NCI-H1105 (cell line): ENCODE data around the gene FLYWCH1.
"Not testable (repeated sequence)": the region's sequence is repeated elsewhere in the genome, so short reads cannot be mapped to it uniquely, and the experiment has no call there.

Source experiments
- DNase-seq: peaks from one replicate; lab custom pipeline; 2025; lab: John Stamatoyannopoulos, UW

FLYWCH1 gene

GRCh38 chr16:2900526-2901075 lies 11.1 kb upstream of the FLYWCH1 start:
- DNase-seq, result no peak

- DNase-seq, result no peak
Observed at GRCh38 chr16:2902337-2903130, 9.2 kb upstream of the FLYWCH1 start.

DNA sequence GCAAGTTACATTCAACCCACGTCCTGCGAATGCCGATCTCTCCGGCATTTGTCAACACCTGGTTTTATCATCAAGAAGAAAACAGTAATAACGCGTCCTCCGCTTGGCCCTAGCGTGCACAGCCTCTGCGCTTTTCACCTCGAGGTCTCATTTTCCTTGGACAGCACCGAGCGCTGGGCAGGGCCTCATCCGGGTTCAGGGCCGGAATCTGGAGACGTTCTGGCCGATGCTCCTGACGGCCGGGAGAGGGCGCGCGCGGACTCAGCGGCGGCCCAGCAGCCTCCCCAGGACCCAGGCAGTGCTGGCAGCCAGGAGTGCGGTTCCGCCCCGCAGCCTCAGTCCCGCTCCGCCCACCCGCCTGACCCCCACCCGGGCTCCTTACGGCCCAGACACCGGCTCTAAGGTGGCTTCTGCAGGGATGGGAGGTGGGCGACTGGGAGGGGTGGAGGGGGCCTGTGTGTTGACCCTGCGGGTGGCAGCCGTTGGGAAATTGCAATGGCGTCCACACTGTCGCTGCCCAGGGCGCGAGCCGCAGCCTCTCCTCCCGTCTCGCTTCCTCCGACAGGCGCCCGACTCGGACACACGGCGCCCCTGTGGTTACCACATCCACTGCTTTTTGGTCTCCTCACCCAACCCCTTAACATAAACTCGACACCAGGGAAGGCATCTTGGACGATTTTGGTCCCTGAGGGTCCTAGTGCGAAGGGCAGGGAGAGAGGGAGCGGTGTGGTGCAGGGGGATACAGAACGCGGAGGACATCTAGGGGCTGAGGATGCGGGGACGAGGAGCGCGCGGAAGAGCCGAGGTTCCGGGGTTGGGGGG lies 7.4 kb upstream of the FLYWCH1 start:
- DNase-seq, result peak; percentile 32

GRCh38 chr16:2904922-2905240 lies 6.8 kb upstream of the FLYWCH1 start:
- no peak for DNase-seq

DNA sequence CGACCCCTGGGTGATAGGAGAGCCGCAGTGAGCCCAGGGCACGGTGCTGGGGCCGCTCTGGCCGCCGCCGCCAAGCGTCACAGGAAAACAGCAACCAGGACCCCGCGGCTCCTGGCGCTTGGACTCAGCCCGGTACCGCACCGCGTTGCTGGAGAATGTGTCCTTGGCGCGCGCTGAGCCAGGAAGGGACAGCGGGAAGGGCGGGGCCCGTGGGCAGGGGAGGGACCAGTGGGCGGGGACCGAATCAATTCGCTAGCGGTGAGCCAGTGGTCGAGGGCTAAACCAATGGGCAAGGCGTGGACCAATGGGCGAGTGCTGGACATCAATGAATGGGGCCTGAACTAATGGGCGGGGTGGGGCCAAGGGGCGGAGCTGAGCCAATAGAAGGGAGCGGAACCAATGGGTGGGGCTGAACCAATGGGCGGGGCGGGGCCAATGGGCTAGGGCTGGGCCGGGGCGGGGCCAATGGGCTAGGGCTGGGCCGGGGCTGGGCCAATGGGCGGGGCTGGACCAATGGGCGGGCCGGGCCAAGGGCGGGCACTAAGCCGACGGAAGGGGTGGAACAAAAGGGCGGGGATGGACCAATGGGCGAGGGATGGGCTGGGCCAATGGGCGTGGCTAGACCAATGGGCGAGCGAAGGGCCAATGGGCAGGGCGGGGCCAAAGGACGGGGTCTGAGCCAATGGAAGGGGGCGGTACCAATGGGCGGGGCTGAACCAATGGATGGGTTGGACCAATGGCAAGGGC lies 6.3 kb upstream of the FLYWCH1 start:
- peak; percentile 93 for DNase-seq

DNA sequence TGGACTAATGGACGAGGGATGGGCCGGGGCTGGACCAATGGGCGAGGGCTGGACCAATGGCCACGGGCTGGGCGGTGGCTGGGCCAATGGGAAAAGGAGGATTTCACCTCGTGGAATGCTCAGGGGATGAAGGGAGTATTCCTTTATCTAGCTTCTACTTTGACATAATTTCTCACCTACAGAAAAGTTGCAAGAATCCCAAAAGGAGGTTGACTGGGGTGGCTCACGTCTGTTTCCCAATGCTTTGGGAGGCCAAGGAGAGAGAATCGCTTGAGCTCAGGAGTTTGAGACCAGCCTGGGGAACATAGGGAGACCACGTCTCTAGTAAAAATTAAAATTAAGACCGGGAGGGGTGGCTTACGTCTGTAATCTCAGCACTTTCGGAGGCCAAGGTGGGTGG lies 5.7 kb upstream of the FLYWCH1 start:
- DNase-seq, result no peak

GRCh38 chr16:2907084-2907753 lies 4.5 kb upstream of the FLYWCH1 start:
- DNase-seq, result not testable (repeated sequence)

- DNase-seq, result no peak
Observed at GRCh38 chr16:2910441-2910969, 1.2 kb upstream of the FLYWCH1 start.

DNA sequence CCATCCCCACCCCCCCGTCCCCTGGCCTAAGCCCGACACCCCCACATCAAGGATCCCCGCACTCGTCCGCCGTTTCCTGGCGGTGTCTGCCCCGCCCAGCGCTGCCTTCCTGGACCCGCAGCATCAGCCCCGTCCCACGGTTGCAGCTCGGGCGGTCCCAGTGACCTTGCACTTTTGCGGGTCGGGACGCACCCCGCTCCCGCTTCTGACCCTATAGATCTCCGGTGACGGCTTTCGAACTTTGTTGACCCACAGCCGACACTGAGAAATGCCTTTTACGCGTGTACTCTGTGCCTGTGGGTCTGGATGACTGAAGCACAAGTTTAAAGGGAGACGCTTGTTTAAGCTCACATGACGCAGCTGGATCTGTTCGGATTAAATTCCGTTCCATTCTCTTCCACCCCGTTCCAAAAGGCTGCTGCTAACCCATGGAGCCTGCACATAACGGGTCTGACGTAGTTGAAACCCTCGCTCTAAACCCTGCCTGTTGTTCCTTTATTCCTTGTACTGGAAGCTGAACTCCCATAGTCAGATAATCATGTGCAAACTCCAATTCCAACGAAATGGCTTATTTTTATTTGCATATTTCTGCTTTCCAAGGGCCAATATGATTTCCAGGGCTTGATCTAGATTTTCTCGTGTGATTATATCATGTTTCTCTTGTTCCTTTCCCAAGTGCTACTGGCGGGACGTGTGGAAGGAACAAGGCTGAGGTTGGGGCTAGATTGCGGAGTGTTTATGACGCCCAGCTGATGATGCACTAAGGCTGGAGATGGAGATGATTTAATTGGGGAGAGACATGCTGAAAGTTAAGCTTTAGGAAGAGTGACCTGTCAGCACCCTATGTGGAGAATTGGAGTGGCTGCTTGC lies 834 bp downstream of the FLYWCH1 start:
- DNase-seq, result no peak

DNA sequence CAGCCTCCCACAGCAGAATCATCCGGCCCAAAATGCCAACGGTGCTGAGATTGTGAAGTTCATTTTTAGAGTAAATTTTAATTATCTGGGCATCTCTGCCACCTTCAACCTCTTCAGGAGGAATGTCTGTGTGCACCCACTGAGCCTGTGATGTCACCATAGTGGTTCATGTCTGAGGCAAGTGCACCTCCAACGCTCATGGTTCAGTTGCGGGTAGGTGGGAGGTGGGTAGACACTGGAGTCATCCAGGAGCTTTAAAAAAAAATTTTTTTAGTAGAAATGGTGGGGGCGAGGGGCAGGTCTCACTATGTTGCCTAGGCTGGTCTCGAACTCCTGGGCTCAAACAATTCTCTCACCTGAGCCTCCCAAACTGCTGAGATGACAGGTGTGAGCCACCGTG lies 1.9 kb downstream of the FLYWCH1 start:
- no peak for DNase-seq

DNA sequence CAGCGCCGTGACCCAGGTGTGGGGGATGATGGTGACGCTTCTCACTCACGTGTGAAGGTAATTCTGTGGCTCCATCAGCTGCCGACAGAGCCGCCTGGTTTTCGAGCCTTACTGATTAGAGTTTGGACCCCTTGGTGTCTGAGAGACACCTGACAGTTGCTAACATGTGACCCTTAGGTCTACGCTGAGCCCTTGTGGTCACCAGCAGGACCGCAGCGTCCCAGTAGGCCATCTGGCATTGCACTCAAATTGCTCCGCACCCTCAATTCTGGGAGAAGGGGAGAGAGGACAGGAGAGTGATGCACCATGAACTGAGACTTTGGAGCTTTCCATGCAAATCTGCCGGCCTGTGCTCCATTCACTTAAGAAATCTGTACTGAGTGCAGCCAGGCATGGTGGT lies 2.5 kb downstream of the FLYWCH1 start:
- no peak for DNase-seq

GRCh38 chr16:2915196-2915929 lies 3.6 kb downstream of the FLYWCH1 start:
- no peak for DNase-seq

DNA sequence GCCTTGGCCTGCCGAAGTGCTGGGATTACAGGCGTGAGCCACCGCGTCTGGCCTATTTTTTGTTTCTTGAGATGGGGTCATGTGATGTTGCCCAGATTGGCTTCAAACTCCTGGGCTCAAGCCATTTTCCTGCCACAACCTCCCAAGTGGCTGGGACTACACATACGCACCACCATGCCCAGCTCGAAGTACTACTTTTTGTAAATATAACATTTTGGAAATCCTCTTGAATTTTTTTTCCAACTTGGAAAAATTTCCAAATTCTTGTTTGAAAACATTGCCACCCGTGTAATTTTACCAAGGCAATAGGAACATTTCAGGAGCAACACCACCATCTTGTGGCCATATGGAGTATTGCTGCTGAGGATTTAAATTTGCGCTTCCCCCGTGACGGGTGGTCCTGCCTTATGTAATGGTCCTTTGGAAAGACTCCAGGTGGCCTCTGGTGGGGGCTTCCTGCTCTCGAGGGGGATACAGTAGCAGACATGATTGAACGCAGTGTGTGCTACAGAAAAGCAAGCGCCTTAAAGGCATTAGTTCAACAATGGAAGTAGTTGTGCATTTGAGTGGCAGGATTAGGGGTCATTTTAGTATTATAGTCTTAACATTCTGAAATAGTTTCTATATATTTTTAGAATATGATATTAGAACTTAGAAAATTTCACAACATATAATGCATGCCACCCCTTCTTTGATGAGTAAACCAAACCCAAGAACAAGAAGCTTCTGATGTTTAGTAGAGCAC lies 8.0 kb downstream of the FLYWCH1 start:
- peak; percentile 20 for DNase-seq

DNA sequence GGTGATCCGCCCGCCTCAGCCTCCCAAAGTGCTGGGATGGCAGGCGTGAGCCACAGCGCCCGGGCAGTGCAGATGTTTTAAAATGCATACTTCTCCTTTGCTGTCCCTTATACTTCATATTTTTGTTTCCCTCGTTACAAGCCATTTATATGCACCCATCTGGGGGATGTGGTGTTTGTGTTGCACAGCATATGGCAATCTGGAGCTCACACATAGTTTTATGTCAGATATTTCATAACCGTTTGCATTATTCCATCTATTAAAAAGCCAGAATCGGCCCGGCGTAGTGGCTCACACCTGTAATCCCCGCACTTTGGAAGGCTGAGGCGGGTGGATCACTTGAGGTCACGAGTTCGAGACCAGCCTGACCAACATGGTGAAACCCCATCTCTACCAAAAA lies 11.8 kb downstream of the FLYWCH1 start:
- DNase-seq, result no peak

DNA sequence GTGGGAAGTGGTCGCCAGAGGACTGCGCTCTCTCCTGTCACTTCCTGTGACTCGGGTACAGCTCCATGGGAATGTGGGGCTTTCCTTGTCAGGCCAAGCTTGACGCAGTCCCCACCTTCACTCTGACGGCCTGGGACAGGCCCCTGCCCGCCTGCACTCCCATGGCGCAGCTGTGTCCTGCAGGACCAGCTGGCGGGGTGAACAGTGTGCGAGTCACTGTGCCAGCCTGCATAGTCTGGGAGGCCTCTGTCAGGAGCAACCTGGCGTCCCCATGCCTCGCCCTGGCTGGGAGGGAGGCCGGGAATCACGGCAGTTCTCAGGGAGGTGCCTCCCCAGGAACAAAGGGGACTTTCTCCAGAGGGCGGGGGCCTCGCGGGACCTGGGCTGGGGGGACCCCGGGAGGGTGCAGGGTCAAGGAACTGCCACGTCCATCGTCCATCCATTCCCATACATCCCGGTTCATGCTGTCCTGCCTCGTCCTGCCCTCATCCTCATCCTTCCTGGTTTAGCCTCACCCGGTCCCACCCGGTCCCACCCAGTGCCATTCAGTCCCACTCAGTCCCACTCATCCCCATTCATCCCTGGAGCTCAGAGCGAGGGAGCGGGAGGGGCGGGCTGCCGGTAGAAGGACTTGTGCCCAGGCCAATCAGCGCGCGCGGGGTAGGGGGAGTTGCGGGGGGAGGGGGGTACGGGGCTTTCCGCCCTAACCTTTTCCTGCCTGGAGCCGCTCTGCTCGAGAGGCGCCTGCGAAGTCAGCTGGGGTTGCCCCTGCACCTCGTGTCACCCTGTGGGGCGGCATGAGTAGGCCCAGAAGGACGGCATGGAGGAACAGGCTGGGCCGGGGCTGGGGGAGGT lies 13.4 kb downstream of the FLYWCH1 start:
- no peak for DNase-seq

- no peak for DNase-seq
Observed at GRCh38 chr16:2925951-2926649, 14.4 kb downstream of the FLYWCH1 start.

- DNase-seq, result no peak
Observed at GRCh38 chr16:2926650-2926999, 14.9 kb downstream of the FLYWCH1 start.
